GM21390 (cell line): ENCODE results near the gene DGKK.
"Not testable (repeated sequence)": the region's sequence is repeated elsewhere in the genome, so short reads cannot be mapped to it uniquely, and the experiment has no call there.

ENCODE experiments used
- ATAC-seq: cut with Tn5 transposase; IDR thresholded peaks from one replicate; pipeline ENCODE4 v1.9.1; 2021; ENCODE audit not compliant: unreplicated experiment

Gene DGKK

DNA sequence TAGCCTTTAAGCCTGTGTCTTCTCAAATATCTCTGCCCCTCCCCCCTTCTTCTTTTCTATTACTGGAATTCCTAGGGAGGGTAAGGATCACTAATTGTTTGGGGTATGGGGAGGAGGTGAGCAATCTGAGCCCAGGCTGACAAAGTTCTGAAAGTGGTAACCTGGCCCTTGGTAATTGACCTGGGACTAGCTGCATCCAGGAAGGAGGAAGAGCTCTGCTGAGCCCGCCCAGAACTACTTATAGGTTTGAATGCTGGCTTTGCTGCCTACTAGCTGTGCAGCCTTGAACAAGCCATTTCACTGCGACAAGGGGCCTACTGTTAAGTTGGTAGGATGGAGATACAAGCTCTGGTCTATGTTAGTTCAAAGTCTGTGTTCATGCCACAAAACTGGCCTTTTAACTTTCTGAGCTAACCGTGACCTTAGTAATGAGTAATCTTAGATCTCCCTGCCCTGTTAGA lies 37.8 kb downstream of the DGKK start:
- no peak for ATAC-seq

DNA sequence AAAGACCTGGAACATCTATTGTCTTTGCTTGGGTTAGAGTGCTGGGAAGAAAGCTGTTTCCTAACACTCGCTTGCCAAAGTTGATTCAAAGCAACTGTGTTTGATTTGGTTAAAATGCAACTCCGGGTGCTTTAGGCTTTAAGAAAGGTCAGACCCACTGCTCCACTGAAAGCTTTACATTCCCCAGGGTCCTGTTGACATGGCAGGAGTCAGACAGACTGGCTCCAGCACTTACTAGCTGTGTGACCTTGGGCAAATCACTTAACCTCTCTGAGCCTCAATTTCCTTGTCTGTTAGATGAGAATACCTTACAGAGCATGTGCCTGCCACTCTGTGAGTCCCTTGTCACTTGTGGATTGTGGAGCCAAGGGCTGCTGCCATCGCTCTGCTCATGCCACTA lies 39.0 kb downstream of the DGKK start:
- no peak for ATAC-seq

DNA sequence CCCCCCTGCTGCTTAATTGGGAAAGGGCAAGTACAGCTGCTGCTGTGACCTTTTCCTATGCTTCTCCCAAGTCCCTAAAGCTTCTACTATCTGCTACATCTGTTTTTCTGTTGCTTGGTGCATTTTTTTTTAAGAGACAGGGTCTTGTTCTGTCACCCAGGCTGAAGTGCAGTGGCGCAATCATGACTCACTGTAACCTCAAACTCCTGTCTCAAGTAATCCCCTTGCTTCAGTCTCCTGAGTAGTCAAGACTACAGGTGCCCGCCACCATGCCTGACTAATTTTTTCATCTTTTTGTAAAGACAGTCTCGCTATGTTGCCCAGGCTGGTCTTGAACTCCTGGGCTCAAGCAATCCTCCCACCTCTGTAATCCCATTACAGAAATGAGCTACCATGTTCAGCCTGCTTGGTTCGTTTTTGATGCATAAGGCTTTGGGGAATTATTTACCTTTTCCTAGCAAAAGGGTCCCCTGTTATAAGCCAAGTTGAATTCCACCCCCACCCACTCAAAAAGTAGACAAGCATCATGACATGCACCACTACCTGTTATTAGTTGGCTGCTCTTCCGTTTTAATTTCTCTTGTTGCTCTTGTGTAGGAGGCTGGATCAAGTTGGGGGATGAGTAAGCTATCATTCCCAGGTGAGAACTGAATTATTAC lies 39.6 kb downstream of the DGKK start:
- ATAC-seq = no peak

DNA sequence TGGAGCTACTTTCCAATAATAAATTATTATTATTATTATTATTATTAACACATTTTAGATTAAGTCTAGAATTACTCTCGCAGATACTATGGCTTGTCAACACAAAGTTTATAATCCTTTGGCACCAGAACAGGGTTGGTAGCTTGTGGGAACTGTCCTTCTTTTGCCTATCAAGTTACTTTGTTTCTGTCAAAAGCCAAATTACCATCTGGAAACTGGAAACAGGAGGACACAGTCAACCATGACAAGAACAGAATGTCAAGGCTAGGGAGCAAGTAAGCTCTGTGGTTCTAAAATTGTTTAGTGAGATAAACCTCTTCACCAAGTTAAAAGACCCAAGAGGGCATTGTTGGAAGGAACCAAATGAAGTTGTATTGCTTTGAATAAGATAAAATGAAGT lies 42.5 kb downstream of the DGKK start:
- no peak for ATAC-seq

DNA sequence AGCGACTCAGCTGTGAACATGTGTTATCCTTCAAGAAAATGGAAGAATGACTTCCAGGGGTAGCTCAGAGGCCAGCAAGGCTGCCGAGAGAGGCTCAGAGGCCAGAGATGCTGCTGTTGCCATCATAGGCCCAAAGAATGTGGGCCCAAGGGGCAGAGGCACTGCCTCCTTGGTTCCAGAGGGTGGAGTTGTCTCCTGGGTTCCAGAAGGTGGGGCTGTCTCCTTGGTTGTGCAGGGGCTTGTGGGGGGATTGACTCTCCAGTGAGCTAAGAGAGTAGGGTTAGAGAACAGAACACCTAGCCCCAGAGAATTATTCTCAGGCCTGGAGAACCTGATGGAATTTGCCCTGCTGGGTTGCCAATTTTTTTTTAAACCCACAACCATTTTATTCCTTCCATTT lies 62.6 kb downstream of the DGKK start:
- no peak for ATAC-seq

DNA sequence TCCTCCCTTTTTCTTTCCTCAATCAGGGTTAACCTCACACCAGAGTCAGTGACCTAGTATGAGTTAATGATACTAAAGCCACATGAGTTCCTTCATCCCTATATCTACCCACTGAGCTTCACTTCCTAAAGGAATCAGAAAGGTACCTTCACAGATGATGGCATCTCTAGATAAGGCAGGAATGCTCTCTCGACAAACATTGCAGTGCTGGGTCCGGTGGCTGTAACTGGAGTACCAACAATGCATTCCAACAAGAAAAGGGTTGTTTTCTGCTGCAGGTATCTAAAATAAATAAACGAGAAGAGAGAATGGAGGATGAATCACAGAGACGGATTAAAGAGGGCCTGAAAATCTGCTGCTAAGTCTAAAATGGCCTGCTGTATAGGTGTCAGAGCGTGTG lies 66.7 kb downstream of the DGKK start:
- ATAC-seq = no peak

DNA sequence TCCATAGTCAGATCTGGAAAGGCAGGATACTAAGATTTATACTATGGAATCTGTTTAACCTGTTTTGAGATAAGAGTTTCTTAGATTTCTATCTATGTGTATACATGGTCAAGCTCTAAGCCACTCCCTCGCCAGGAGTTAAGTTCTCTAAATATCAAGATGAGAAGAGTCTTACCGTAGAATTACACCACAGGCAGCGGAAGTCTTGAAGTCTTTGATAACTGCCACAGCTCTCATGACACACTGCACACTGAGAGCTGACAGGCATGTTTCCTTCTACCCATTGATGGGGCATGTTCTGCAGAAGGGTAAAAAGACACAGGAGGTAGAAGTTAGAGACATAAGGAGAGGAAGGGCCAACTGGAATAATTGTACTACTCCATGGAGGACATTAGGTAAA lies 67.7 kb downstream of the DGKK start:
- no peak for ATAC-seq

DNA sequence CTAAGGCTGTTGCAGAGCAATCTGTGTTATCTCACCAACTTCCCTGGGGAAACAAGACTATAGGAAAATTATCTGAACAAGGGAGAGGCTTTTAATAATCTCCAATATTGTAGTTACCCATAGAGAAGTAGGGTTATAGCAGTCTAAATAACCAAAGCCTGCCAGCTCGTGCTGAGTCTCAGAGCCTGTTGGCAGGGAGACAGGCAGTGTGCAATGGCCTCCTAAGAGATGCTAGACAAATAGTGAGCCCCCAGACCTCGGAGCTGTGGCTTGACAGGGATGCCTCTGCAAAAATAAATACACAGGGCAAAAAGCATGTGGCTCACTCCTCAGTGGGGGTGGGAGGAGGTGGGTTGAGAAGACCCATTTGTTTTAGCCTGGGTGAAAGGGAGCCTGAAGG lies 76.7 kb downstream of the DGKK start:
- no peak for ATAC-seq

DNA sequence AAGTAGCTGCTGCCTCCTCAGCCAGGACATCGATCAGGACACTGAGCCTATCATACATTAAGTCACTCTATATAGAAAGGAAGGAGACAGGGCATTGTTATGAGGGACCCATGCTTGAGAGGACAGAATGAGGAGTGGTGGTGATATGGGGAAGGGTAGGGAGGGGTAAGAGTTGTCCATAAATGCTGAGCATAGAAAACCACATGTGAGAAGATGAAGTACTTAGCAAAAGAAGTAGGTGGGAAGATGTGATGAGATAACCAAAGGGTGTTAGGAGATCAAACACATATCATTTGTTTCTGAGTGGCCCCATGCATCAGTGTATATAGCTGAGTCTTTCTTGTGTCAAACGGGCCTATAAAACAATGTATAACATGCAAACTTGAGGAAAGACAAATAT lies 84.1 kb downstream of the DGKK start:
- ATAC-seq = no peak

DNA sequence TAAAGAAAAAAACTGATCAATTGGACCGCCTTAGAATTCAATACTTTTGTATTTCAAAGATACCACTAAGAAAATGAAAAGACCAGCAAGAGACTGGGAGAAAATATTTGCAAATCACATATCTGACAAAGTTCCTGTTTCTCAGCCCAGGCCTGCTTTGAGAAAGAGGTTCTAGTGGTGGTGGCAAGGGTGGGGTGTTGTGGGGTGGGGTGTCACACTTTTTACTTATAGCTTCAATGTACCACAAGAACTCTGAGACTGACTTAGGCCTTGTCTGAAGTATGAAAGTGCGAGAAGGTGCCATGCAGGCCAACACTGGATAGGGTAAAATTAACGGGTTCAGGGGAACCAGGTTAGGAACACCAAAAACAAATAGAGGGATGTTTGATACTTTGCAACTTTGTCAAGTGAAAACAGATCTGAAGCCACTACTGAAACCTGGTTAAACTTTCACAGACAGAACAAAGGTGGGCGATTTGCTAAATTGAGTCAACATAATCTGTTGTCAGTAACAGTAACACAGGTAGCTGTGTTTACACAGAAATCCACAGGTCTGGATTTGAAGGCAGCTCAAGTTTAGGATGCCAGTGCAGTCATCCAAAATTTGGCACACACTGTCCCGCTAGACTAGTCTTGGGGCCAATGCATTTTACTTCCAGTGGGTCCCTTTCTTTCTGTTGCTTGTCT lies 88.8 kb downstream of the DGKK start:
- ATAC-seq = no peak

DNA sequence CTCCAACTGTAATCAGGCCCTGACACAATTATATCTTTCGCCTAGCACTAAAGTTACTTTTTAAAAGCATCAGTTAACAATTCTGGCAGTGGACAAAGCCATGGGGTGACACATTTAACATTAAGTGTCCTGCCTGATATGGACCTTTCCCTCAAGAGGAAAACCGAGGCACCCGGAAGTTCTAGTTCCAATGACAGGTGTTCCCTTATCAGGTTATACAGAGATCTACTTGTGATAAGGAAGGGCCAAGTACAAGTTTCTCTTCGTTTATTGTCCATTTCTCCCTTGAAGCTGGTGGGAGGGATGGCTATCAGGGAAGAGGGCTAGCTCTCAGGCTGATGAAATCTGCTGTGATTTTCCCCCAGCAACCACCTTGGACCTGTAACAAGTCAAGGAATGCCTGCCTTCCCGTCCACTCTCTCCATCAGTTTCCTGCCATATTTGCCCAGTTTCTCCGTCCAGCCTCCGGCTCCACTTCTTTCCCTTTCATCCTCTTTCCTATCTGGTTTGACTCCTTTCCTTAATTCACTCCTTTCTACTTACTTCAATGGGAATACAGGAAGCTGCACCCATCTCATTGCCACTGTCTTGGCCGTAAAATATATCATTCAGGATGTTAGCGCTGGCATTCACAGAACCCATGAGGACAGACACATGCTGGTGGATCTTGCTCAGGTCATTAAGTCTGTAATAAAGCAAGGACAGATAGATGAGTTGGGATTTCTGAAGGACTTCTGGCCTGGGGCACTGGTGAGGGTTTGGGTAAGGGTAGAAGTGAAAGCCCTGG lies 95.0 kb downstream of the DGKK start:
- no peak for ATAC-seq

DNA sequence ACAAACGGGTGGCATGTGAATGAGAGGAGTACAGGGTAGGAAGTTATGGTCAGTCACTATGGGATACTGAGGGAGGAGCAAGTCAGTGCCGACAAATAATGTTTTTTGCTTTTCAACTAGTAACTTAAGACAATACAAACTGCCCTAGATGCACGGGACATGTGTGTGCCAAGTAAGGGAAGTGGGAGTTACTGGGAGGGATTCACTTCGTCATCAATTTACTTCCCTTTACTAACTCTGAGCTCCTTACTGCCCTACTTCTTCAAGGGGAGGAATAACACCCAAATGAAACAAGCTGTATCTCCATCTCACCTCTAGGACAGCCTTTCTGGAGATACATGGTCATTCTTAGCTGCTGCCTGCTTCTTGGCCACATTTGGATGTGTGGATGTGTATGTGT lies 97.7 kb downstream of the DGKK start:
- no peak for ATAC-seq

DNA sequence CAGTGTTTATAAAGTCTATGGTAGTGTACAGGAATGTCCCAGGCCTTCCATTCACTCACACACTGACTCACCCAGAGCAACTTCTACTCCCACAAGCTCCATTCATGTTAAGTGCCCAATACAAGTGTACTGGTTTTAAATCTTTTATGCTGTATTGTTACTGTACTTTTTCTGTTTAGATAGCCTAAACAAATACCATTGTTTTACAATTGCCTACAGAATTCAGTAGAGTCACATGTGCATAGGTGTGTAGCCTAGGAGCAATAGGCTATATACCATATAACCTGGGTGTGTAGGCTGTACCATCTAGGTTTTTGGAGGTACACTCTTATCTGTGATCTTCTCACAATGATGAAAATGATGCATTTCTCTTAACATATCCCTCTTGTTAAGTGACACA lies 126.7 kb downstream of the DGKK start:
- no peak for ATAC-seq

DNA sequence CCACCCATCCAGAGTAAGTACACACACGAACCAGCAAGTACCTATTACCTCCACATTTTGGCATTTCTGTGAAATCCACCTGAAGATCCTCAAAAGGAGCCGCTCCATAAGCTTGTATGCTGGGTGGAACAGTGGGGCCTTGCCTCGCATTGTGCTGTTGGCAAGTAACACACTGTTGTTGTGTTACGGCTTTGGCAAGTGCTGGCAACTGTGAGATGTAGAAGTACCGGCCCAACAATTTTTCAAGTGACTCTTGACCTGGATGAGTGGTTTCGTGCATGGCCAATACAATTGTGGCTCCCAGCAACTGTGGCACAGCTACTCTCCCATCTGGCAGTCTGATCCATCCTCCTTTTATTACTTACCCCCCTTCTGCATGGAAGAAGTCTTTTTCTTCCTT lies 137.3 kb downstream of the DGKK start:
- ATAC-seq = no peak

DNA sequence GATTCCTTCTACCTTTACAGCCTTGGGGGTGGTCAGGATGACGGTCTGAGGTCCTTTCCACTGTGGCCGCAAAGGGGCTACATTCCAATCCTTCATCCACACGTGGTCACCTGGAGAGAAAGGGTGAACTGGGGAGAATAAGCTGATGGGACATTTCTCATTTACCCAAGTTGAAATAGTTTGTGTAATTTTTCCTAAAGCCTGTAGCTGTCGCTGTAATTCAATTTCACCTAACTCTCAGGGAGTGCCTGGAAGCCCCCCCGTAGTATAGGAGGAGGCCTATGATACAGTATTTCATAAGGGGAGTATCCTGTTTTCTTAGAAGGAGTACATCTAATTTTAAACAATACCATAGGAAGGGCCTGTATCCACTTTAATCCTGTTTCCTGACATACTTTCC lies 138.0 kb downstream of the DGKK start:
- ATAC-seq = not testable (repeated sequence)

DNA sequence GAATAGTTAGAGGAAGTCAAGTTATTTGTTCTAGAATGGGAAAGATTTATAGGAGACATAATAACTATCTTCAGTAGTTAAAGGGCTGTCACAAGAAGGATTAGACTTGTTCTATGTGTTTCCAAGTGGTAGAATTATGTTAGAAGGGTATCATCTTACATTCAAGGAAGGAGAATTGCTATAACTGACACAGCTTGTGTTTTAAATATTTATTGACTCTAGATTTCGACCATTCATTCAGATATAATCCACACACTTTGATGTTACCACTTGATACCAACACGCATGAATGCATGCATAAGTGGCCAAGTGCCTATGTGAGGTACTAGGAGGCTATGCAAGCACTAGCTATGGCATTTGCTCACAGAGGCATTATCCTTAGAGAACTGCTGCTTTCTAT lies 143.4 kb downstream of the DGKK start:
- ATAC-seq = no peak
